ENCODE results near the gene ITCH.

The ITCH gene

DNA sequence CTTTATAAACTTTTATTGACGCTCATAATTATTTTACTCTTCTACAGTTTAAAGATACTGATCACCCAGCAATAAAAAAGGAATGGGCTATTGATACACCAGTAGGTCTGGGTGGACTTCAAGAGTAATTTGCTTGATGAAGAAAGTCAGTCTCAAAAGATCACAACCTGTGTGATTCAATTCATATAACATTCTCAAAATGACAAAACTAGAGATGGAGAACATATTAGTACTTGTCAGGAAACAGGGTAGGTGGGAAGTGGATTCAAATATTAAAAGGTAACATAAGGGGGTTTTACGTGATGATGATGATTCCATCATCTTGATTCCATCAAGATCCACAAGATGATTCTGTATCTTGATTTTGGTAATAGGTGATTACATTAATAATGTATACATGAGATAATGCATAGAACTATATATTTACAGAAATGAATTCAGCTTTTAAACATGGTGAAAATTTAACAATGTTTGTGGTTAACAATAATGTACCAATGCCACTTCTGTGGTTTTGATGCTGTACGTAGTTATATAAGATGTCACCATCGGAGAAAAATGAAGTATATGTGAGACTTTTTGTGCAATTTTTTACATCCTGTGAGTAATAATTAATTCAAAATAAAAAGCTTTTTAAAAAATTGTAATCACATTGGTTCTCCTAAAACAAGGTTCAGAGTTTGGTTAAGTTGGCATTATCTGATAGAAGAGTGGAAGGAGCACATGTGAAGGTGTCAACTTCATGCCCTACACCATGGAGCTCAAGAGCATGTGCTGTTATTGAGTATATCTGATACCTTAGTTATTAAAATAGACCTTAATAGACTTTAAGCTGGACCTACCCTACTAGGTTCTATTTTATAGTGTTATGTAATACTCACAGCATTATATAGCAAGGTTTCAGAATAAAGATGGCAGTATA lies 86.9 kb downstream of the ITCH start:
- H4K8ac ChIP-seq (ENCODE audit: low read depth, low read length) = no peak overlapping the region
- no peak overlapping the region for H4K91ac ChIP-seq (ENCODE audit: low read depth, low read length, poor library complexity)
- no peak overlapping the region for H3K4me3 ChIP-seq (ENCODE audit: low read length in 2 of 2)
- no peaks in the 10 kb centered on the region for H3K27me3 ChIP-seq (ENCODE audit: control insufficient read depth in 3 of 3, insufficient read depth in 3 of 3, low read depth in 1 of 3, low read length in 3 of 3)
- no peak overlapping the region for H3K14ac ChIP-seq (ENCODE audit: low read length)
- no peak for DNase-seq (ENCODE audit: low spot score)
- peaks cover 14 to 96% of the 10 kb centered on the region in 2 donors for H3K36me3 ChIP-seq (replicated peaks in 1 of 2; ENCODE audit: control insufficient read depth in 2 of 2, insufficient read depth in 2 of 2, low read length in 2 of 2)
- H2AK5ac ChIP-seq (ENCODE audit: low read depth, low read length) = no peak overlapping the region
- no peaks in the 10 kb centered on the region for H3K79me1 ChIP-seq (ENCODE audit: low read depth, low read length)
- no peak overlapping the region for H2BK12ac ChIP-seq (ENCODE audit: low read length)
- H3K23ac ChIP-seq (ENCODE audit: low read depth, low read length, poor library complexity) = no peak overlapping the region
- no peaks in the 10 kb centered on the region for H3K9me3 ChIP-seq (replicated peaks in 1 of 2; ENCODE audit: control insufficient read depth in 2 of 2, insufficient read depth in 1 of 2, low read depth in 1 of 2, low read length in 2 of 2)
- no peak overlapping the region for H3K27ac ChIP-seq (replicated peaks; ENCODE audit: low read length)
- H3K9ac ChIP-seq (ENCODE audit: low read depth, low read length, poor library complexity) = no peak overlapping the region
- no peak overlapping the region for H3K4me2 ChIP-seq (ENCODE audit: insufficient read depth, low read length, poor library complexity, severe bottlenecking)
- no peak overlapping the region for H2BK5ac ChIP-seq (ENCODE audit: low read length)
- no peak overlapping the region for H2AFZ ChIP-seq (ENCODE audit: low read length)
- no peak overlapping the region for H2BK120ac ChIP-seq (ENCODE audit: low read depth, low read length)
- no peak overlapping the region for H3K18ac ChIP-seq (ENCODE audit: low read length)
- no peak overlapping the region for H2BK15ac ChIP-seq (ENCODE audit: low read length)
- no peak overlapping the region for H3K4ac ChIP-seq (ENCODE audit: low read length)
- H3K4me1 ChIP-seq (ENCODE audit: control insufficient read depth in 2 of 2, insufficient read depth in 1 of 2, low read depth in 1 of 2, low read length in 2 of 2) = no peaks in the 10 kb centered on the region
- no CpG with 5 or more reads among the region's 4 CpGs for WGBS, 2 donors (ENCODE audit: extremely low coverage in 2 of 2, insufficient read length in 2 of 2, insufficient replicate concordance in 1 of 2)

GRCh38 chr20:34452281-34452982 lies 89.4 kb downstream of the ITCH start:
- WGBS, 2 donors (ENCODE audit: extremely low coverage in 2 of 2, insufficient read length in 2 of 2, insufficient replicate concordance in 1 of 2) = no CpG with 5 or more reads among the region's 2 CpGs
- Histone ChIP-seq H4K91ac (ENCODE audit: low read depth, low read length, poor library complexity) (no peak overlapping the region), H3K79me1 (ENCODE audit: low read depth, low read length) (no peaks in the 10 kb centered on the region), H3K18ac (ENCODE audit: low read length) (no peak overlapping the region), H4K8ac (ENCODE audit: low read depth, low read length) (no peak overlapping the region), H2BK12ac (ENCODE audit: low read length) (no peak overlapping the region), H2BK120ac (ENCODE audit: low read depth, low read length) (no peak overlapping the region), H2BK15ac (ENCODE audit: low read length) (no peak overlapping the region), H3K36me3 (replicated peaks in 1 of 2; ENCODE audit: control insufficient read depth in 2 of 2, insufficient read depth in 2 of 2, low read length in 2 of 2) (peaks cover 9 to 94% of the 10 kb centered on the region in 2 donors), H3K9ac (ENCODE audit: low read depth, low read length, poor library complexity) (no peak overlapping the region), H3K23ac (ENCODE audit: low read depth, low read length, poor library complexity) (no peak overlapping the region), H3K27ac (replicated peaks; ENCODE audit: low read length) (no peak overlapping the region), H3K4me2 (ENCODE audit: insufficient read depth, low read length, poor library complexity, severe bottlenecking) (no peak overlapping the region), H3K4me1 (ENCODE audit: control insufficient read depth in 2 of 2, insufficient read depth in 1 of 2, low read depth in 1 of 2, low read length in 2 of 2) (no peaks in the 10 kb centered on the region), H3K4ac (ENCODE audit: low read length) (no peak overlapping the region), H3K14ac (ENCODE audit: low read length) (no peak overlapping the region), H2AK5ac (ENCODE audit: low read depth, low read length) (no peak overlapping the region), H3K9me3 (replicated peaks in 1 of 2; ENCODE audit: control insufficient read depth in 2 of 2, insufficient read depth in 1 of 2, low read depth in 1 of 2, low read length in 2 of 2) (no peaks in the 10 kb centered on the region), H3K27me3 (ENCODE audit: control insufficient read depth in 3 of 3, insufficient read depth in 3 of 3, low read depth in 1 of 3, low read length in 3 of 3) (no peaks in the 10 kb centered on the region), H2BK5ac (ENCODE audit: low read length) (no peak overlapping the region), H3K4me3 (ENCODE audit: low read length in 2 of 2) (no peak overlapping the region), H2AFZ (ENCODE audit: low read length) (no peak overlapping the region)
- no peak for DNase-seq (ENCODE audit: low spot score)

- Histone ChIP-seq H3K9ac (ENCODE audit: low read depth, low read length, poor library complexity) (no peak overlapping the region), H4K8ac (ENCODE audit: low read depth, low read length) (no peak overlapping the region), H3K4me1 (ENCODE audit: control insufficient read depth in 2 of 2, insufficient read depth in 1 of 2, low read depth in 1 of 2, low read length in 2 of 2) (peaks cover 0 to 9% of the 10 kb centered on the region in 2 donors), H3K18ac (ENCODE audit: low read length) (no peak overlapping the region), H2AFZ (ENCODE audit: low read length) (no peak overlapping the region), H3K4me2 (ENCODE audit: insufficient read depth, low read length, poor library complexity, severe bottlenecking) (no peak overlapping the region), H3K9me3 (replicated peaks in 1 of 2; ENCODE audit: control insufficient read depth in 2 of 2, insufficient read depth in 1 of 2, low read depth in 1 of 2, low read length in 2 of 2) (no peaks in the 10 kb centered on the region), H2BK5ac (ENCODE audit: low read length) (no peak overlapping the region), H3K27ac (replicated peaks; ENCODE audit: low read length) (no peak overlapping the region), H3K27me3 (ENCODE audit: control insufficient read depth in 3 of 3, insufficient read depth in 3 of 3, low read depth in 1 of 3, low read length in 3 of 3) (no peaks in the 10 kb centered on the region), H2AK5ac (ENCODE audit: low read depth, low read length) (no peak overlapping the region), H3K79me1 (ENCODE audit: low read depth, low read length) (no peaks in the 10 kb centered on the region), H3K4ac (ENCODE audit: low read length) (no peak overlapping the region), H3K36me3 (replicated peaks in 1 of 2; ENCODE audit: control insufficient read depth in 2 of 2, insufficient read depth in 2 of 2, low read length in 2 of 2) (peaks cover 4 to 92% of the 10 kb centered on the region in 2 donors), H3K14ac (ENCODE audit: low read length) (no peak overlapping the region), H2BK120ac (ENCODE audit: low read depth, low read length) (no peak overlapping the region), H3K23ac (ENCODE audit: low read depth, low read length, poor library complexity) (no peak overlapping the region), H2BK15ac (ENCODE audit: low read length) (no peak overlapping the region), H2BK12ac (ENCODE audit: low read length) (no peak overlapping the region), H3K4me3 (ENCODE audit: low read length in 2 of 2) (no peak overlapping the region), H4K91ac (ENCODE audit: low read depth, low read length, poor library complexity) (no peak overlapping the region)
- WGBS, 2 donors (ENCODE audit: extremely low coverage in 2 of 2, insufficient read length in 2 of 2, insufficient replicate concordance in 1 of 2) = no CpG with 5 or more reads among the region's 3 CpGs
- no peak for DNase-seq (ENCODE audit: low spot score)
These were observed 95.6 kb downstream of the ITCH start for GRCh38 chr20:34458631-34459030.

GRCh38 chr20:34459209-34459897 lies 96.3 kb downstream of the ITCH start:
- peaks cover 0 to 9% of the 10 kb centered on the region in 2 donors for H3K4me1 ChIP-seq (ENCODE audit: control insufficient read depth in 2 of 2, insufficient read depth in 1 of 2, low read depth in 1 of 2, low read length in 2 of 2)
- no peaks in the 10 kb centered on the region for H3K9me3 ChIP-seq (replicated peaks in 1 of 2; ENCODE audit: control insufficient read depth in 2 of 2, insufficient read depth in 1 of 2, low read depth in 1 of 2, low read length in 2 of 2)
- no CpG with 5 or more reads among the region's 5 CpGs for WGBS, 2 donors (ENCODE audit: extremely low coverage in 2 of 2, insufficient read length in 2 of 2, insufficient replicate concordance in 1 of 2)
- no peak overlapping the region for H2BK5ac ChIP-seq (ENCODE audit: low read length)
- no peak overlapping the region for H2BK12ac ChIP-seq (ENCODE audit: low read length)
- H3K18ac ChIP-seq (ENCODE audit: low read length) = no peak overlapping the region
- no peak overlapping the region for H3K14ac ChIP-seq (ENCODE audit: low read length)
- no peaks in the 10 kb centered on the region for H3K27me3 ChIP-seq (ENCODE audit: control insufficient read depth in 3 of 3, insufficient read depth in 3 of 3, low read depth in 1 of 3, low read length in 3 of 3)
- H3K4me2 ChIP-seq (ENCODE audit: insufficient read depth, low read length, poor library complexity, severe bottlenecking) = no peak overlapping the region
- H2AFZ ChIP-seq (ENCODE audit: low read length) = no peak overlapping the region
- no peak for DNase-seq (ENCODE audit: low spot score)
- H3K36me3 ChIP-seq (replicated peaks in 1 of 2; ENCODE audit: control insufficient read depth in 2 of 2, insufficient read depth in 2 of 2, low read length in 2 of 2) = peaks cover 4 to 93% of the 10 kb centered on the region in 2 donors
- H4K91ac ChIP-seq (ENCODE audit: low read depth, low read length, poor library complexity) = no peak overlapping the region
- H3K23ac ChIP-seq (ENCODE audit: low read depth, low read length, poor library complexity) = no peak overlapping the region
- H2AK5ac ChIP-seq (ENCODE audit: low read depth, low read length) = no peak overlapping the region
- H3K4ac ChIP-seq (ENCODE audit: low read length) = no peak overlapping the region
- H3K4me3 ChIP-seq (ENCODE audit: low read length in 2 of 2) = no peak overlapping the region
- H3K79me1 ChIP-seq (ENCODE audit: low read depth, low read length) = no peaks in the 10 kb centered on the region
- no peak overlapping the region for H3K9ac ChIP-seq (ENCODE audit: low read depth, low read length, poor library complexity)
- no peak overlapping the region for H2BK120ac ChIP-seq (ENCODE audit: low read depth, low read length)
- no peak overlapping the region for H4K8ac ChIP-seq (ENCODE audit: low read depth, low read length)
- H3K27ac ChIP-seq (replicated peaks; ENCODE audit: low read length) = no peak overlapping the region
- no peak overlapping the region for H2BK15ac ChIP-seq (ENCODE audit: low read length)
